ENCODE measurements around the gene HEG1. TPM values are rescaled to one million over a fixed set of nuclear protein-coding genes. Genes with fewer than 3 reads are reported as not detected.

The HEG1 gene
- total RNA-seq, 1 experiment from 2014 or later: 14.6 TPM

DNA sequence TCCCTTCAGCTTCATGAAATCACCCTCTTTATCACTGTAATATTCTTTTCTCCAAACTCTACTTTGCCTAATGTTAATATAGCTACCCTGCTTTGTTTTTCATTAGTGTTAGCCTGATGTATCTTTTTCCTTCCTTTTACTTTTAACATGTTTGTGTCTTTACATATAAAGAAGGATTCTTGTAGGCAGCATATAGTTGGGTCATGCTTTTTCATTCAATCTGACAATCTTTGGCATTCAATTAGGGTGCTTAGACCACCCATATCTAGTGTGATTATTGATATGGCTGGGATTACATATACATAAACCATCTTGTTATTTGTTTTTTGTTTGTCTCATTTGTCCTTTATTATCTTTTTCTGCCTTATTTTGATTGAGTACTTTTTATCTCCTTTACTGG is 34.9 kb upstream of the HEG1 start:
- TF ChIP-seq GTF2I (CRISPR knock-in tag; conservative IDR thresholded peaks at IDR 0.05): no peak
- TF ChIP-seq, protein P1, sequence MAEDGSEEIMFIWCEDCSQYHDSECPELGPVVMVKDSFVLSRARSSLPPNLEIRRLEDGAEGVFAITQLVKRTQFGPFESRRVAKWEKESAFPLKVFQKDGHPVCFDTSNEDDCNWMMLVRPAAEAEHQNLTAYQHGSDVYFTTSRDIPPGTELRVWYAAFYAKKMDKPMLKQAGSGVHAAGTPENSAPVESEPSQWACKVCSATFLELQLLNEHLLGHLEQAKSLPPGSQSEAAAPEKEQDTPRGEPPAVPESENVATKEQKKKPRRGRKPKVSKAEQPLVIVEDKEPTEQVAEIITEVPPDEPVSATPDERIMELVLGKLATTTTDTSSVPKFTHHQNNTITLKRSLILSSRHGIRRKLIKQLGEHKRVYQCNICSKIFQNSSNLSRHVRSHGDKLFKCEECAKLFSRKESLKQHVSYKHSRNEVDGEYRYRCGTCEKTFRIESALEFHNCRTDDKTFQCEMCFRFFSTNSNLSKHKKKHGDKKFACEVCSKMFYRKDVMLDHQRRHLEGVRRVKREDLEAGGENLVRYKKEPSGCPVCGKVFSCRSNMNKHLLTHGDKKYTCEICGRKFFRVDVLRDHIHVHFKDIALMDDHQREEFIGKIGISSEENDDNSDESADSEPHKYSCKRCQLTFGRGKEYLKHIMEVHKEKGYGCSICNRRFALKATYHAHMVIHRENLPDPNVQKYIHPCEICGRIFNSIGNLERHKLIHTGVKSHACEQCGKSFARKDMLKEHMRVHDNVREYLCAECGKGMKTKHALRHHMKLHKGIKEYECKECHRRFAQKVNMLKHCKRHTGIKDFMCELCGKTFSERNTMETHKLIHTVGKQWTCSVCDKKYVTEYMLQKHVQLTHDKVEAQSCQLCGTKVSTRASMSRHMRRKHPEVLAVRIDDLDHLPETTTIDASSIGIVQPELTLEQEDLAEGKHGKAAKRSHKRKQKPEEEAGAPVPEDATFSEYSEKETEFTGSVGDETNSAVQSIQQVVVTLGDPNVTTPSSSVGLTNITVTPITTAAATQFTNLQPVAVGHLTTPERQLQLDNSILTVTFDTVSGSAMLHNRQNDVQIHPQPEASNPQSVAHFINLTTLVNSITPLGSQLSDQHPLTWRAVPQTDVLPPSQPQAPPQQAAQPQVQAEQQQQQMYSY (CRISPR knock-in tag; IDR thresholded peaks at IDR 0.05): no peak
- no peaks in the 10 kb centered on the region for H3K27me3 Mint-ChIP-seq (ENCODE audit: low read depth)
- no peak overlapping the region for H3K27ac Mint-ChIP-seq
- ChIA-PET CTCF (no interaction called here), POLR2A (no interaction called here)
- no peaks in the 10 kb centered on the region for H3K9me3 Mint-ChIP-seq
- no peak overlapping the region for H3K4me3 Mint-ChIP-seq
- H3K36me3 Mint-ChIP-seq: no peaks in the 10 kb centered on the region; the same call in 1 of the 2 replicates
- H3K4me1 Mint-ChIP-seq: no peaks in the 10 kb centered on the region
- no peak for DNase-seq (ENCODE audit: low spot score)
- ATAC-seq: no peak

DNA sequence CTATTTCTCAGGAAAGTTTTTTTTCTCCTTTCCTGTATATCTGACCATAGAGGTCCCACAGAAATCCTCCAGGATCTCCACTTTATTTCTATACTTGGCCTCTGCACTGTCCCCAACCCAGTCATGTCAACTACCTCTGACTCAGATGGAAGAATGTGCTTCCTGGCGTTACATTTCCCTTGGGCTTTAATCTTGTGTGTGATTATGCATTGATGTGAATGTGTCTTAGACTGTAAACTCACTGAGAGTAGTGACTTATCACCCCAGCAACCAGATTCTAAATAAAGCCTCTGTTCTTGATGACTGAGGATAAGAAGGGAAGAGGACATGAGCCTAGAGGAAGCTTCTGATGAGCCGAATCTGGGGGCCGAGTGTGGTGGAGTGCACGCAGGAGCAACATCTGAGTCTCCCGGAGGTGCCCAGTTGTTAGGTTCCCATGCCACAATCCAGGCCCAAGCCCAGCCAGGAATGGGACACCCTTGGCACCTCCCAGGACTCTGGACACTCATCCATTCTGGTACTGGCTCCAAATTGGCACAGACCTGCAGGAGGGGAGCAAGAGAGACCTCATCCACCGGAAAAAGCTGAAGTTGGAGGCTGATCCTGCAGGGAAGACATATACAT is 32.1 kb upstream of the HEG1 start:
- Mint-ChIP-seq H3K9me3 (no peaks in the 10 kb centered on the region), H3K36me3 (no peaks in the 10 kb centered on the region; the same call in 1 of the 2 replicates), H3K4me1 (no peaks in the 10 kb centered on the region), H3K27me3 (ENCODE audit: low read depth) (no peaks in the 10 kb centered on the region), H3K4me3 (no peak overlapping the region), H3K27ac (no peak overlapping the region)
- no peak for TF ChIP-seq FOXP1 (CRISPR knock-in tag; IDR thresholded peaks at IDR 0.05; ENCODE audit: borderline replicate concordance)
- TF ChIP-seq, protein P2, sequence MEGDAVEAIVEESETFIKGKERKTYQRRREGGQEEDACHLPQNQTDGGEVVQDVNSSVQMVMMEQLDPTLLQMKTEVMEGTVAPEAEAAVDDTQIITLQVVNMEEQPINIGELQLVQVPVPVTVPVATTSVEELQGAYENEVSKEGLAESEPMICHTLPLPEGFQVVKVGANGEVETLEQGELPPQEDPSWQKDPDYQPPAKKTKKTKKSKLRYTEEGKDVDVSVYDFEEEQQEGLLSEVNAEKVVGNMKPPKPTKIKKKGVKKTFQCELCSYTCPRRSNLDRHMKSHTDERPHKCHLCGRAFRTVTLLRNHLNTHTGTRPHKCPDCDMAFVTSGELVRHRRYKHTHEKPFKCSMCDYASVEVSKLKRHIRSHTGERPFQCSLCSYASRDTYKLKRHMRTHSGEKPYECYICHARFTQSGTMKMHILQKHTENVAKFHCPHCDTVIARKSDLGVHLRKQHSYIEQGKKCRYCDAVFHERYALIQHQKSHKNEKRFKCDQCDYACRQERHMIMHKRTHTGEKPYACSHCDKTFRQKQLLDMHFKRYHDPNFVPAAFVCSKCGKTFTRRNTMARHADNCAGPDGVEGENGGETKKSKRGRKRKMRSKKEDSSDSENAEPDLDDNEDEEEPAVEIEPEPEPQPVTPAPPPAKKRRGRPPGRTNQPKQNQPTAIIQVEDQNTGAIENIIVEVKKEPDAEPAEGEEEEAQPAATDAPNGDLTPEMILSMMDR (IDR thresholded peaks at IDR 0.05): no peak
- TF ChIP-seq, protein P3, sequence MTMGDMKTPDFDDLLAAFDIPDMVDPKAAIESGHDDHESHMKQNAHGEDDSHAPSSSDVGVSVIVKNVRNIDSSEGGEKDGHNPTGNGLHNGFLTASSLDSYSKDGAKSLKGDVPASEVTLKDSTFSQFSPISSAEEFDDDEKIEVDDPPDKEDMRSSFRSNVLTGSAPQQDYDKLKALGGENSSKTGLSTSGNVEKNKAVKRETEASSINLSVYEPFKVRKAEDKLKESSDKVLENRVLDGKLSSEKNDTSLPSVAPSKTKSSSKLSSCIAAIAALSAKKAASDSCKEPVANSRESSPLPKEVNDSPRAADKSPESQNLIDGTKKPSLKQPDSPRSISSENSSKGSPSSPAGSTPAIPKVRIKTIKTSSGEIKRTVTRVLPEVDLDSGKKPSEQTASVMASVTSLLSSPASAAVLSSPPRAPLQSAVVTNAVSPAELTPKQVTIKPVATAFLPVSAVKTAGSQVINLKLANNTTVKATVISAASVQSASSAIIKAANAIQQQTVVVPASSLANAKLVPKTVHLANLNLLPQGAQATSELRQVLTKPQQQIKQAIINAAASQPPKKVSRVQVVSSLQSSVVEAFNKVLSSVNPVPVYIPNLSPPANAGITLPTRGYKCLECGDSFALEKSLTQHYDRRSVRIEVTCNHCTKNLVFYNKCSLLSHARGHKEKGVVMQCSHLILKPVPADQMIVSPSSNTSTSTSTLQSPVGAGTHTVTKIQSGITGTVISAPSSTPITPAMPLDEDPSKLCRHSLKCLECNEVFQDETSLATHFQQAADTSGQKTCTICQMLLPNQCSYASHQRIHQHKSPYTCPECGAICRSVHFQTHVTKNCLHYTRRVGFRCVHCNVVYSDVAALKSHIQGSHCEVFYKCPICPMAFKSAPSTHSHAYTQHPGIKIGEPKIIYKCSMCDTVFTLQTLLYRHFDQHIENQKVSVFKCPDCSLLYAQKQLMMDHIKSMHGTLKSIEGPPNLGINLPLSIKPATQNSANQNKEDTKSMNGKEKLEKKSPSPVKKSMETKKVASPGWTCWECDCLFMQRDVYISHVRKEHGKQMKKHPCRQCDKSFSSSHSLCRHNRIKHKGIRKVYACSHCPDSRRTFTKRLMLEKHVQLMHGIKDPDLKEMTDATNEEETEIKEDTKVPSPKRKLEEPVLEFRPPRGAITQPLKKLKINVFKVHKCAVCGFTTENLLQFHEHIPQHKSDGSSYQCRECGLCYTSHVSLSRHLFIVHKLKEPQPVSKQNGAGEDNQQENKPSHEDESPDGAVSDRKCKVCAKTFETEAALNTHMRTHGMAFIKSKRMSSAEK (CRISPR knock-in tag; IDR thresholded peaks at IDR 0.05; ENCODE audit: borderline replicate concordance): no peak
- TF ChIP-seq JUN (CRISPR knock-in tag; IDR thresholded peaks at IDR 0.05): no peak
- no peak for TF ChIP-seq TCF7 (CRISPR knock-in tag; IDR thresholded peaks at IDR 0.05; ENCODE audit: low read depth)
- TF ChIP-seq NFATC4 (CRISPR knock-in tag; IDR thresholded peaks at IDR 0.05): no peak
- TF ChIP-seq, protein P4, sequence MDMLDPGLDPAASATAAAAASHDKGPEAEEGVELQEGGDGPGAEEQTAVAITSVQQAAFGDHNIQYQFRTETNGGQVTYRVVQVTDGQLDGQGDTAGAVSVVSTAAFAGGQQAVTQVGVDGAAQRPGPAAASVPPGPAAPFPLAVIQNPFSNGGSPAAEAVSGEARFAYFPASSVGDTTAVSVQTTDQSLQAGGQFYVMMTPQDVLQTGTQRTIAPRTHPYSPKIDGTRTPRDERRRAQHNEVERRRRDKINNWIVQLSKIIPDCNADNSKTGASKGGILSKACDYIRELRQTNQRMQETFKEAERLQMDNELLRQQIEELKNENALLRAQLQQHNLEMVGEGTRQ (CRISPR knock-in tag; IDR thresholded peaks at IDR 0.05): no peak
- TF ChIP-seq, protein P5, sequence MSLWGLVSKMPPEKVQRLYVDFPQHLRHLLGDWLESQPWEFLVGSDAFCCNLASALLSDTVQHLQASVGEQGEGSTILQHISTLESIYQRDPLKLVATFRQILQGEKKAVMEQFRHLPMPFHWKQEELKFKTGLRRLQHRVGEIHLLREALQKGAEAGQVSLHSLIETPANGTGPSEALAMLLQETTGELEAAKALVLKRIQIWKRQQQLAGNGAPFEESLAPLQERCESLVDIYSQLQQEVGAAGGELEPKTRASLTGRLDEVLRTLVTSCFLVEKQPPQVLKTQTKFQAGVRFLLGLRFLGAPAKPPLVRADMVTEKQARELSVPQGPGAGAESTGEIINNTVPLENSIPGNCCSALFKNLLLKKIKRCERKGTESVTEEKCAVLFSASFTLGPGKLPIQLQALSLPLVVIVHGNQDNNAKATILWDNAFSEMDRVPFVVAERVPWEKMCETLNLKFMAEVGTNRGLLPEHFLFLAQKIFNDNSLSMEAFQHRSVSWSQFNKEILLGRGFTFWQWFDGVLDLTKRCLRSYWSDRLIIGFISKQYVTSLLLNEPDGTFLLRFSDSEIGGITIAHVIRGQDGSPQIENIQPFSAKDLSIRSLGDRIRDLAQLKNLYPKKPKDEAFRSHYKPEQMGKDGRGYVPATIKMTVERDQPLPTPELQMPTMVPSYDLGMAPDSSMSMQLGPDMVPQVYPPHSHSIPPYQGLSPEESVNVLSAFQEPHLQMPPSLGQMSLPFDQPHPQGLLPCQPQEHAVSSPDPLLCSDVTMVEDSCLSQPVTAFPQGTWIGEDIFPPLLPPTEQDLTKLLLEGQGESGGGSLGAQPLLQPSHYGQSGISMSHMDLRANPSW (CRISPR knock-in tag; conservative IDR thresholded peaks at IDR 0.05; ENCODE audit: low read depth): no peak
- TF ChIP-seq ESRRA (CRISPR knock-in tag; IDR thresholded peaks at IDR 0.05; ENCODE audit: borderline replicate concordance): no peak
- no peak for TF ChIP-seq KAT7 (CRISPR knock-in tag; IDR thresholded peaks at IDR 0.05; ENCODE audit: borderline replicate concordance)
- no peak for TF ChIP-seq NFE2L1 (CRISPR knock-in tag; IDR thresholded peaks at IDR 0.05)
- TF ChIP-seq, protein P6, sequence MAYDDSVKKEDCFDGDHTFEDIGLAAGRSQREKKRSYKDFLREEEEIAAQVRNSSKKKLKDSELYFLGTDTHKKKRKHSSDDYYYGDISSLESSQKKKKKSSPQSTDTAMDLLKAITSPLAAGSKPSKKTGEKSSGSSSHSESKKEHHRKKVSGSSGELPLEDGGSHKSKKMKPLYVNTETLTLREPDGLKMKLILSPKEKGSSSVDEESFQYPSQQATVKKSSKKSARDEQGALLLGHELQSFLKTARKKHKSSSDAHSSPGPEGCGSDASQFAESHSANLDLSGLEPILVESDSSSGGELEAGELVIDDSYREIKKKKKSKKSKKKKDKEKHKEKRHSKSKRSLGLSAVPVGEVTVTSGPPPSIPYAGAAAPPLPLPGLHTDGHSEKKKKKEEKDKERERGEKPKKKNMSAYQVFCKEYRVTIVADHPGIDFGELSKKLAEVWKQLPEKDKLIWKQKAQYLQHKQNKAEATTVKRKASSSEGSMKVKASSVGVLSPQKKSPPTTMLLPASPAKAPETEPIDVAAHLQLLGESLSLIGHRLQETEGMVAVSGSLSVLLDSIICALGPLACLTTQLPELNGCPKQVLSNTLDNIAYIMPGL (CRISPR knock-in tag; IDR thresholded peaks at IDR 0.05): no peak
- TF ChIP-seq, protein P7, sequence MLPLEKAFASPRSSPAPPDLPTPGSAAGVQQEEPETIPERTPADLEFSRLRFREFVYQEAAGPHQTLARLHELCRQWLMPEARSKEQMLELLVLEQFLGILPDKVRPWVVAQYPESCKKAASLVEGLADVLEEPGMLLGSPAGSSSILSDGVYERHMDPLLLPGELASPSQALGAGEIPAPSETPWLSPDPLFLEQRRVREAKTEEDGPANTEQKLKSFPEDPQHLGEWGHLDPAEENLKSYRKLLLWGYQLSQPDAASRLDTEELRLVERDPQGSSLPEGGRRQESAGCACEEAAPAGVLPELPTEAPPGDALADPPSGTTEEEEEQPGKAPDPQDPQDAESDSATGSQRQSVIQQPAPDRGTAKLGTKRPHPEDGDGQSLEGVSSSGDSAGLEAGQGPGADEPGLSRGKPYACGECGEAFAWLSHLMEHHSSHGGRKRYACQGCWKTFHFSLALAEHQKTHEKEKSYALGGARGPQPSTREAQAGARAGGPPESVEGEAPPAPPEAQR (CRISPR knock-in tag; IDR thresholded peaks at IDR 0.05): no peak
- TF ChIP-seq ZNF396 (CRISPR knock-in tag; IDR thresholded peaks at IDR 0.05; ENCODE audit: borderline replicate concordance): no peak
- TF ChIP-seq GTF2I (CRISPR knock-in tag; conservative IDR thresholded peaks at IDR 0.05): no peak
- TF ChIP-seq NR3C1 (CRISPR knock-in tag; conservative IDR thresholded peaks at IDR 0.05; ENCODE audit: low read depth): no peak
- no peak for ATAC-seq
- POLR2A ChIA-PET: no interaction called here
- CTCF ChIA-PET: no interaction called here
- DNase-seq (ENCODE audit: low spot score): no peak
